ENCODE results near the gene PACSIN1.
A peak's percentile ranks its signal among the peaks of the same experiment; 100 is the strongest.

Gene PACSIN1

GRCh38 chr6:34465531-34466241, at the start of gene PACSIN1:
PACSIN1 (plus strand) TSS chr6:34466076; CDS start chr6:34526306, 60,230 bp downstream.
- DNase-seq (ENCODE audit: low spot score) = no peak

GRCh38 chr6:34416877-34417371, 49.0 kb upstream of the PACSIN1 start:
- no peak for DNase-seq (ENCODE audit: low spot score)

- no peak for DNase-seq (ENCODE audit: low spot score)
These were observed 47.5 kb upstream of the PACSIN1 start for GRCh38 chr6:34418367-34418766.

GRCh38 chr6:34423254-34423653, 42.6 kb upstream of the PACSIN1 start:
- no peak for DNase-seq (ENCODE audit: low spot score)

GRCh38 chr6:34424200-34425131, 41.4 kb upstream of the PACSIN1 start:
- no peak for DNase-seq (ENCODE audit: low spot score)

GRCh38 chr6:34425132-34425497, 40.8 kb upstream of the PACSIN1 start:
- DNase-seq (ENCODE audit: low spot score) = no peak

GRCh38 chr6:34425498-34426410, 40.1 kb upstream of the PACSIN1 start, which contains the start of gene RPS10:
RPS10 (minus strand) TSS chr6:34426069; CDS start chr6:34425221, 848 bp downstream.
- DNase-seq (ENCODE audit: low spot score) = peak; percentile 89

GRCh38 chr6:34435916-34436315, 30.0 kb upstream of the PACSIN1 start:
- DNase-seq (ENCODE audit: low spot score) = no peak

GRCh38 chr6:34436803-34437643, 28.9 kb upstream of the PACSIN1 start:
- DNase-seq (ENCODE audit: low spot score) = no peak

GRCh38 chr6:34437644-34437970, 28.3 kb upstream of the PACSIN1 start:
- DNase-seq (ENCODE audit: low spot score) = no peak

- no peak for DNase-seq (ENCODE audit: low spot score)
These were observed 27.2 kb upstream of the PACSIN1 start for GRCh38 chr6:34438705-34439104.

- no peak for DNase-seq (ENCODE audit: low spot score)
These were observed 26.4 kb upstream of the PACSIN1 start for GRCh38 chr6:34439442-34439841.

- no peak for DNase-seq (ENCODE audit: low spot score)
These were observed 24.4 kb upstream of the PACSIN1 start for GRCh38 chr6:34441526-34441925.

GRCh38 chr6:34445313-34445860, 20.5 kb upstream of the PACSIN1 start:
- no peak for DNase-seq (ENCODE audit: low spot score)

- DNase-seq (ENCODE audit: low spot score) = no peak
These were observed 18.5 kb upstream of the PACSIN1 start for GRCh38 chr6:34447386-34447785.

GRCh38 chr6:34447910-34448309, 18.0 kb upstream of the PACSIN1 start:
- DNase-seq (ENCODE audit: low spot score) = no peak

- no peak for DNase-seq (ENCODE audit: low spot score)
These were observed 14.7 kb upstream of the PACSIN1 start for GRCh38 chr6:34451192-34451591.

GRCh38 chr6:34455831-34456230, 10.0 kb upstream of the PACSIN1 start:
- no peak for DNase-seq (ENCODE audit: low spot score)

GRCh38 chr6:34457382-34457741, 8.5 kb upstream of the PACSIN1 start:
- DNase-seq (ENCODE audit: low spot score) = no peak

Measured in CD4-positive, alpha-beta T cell treated with Interleukin-6 at 100 ng/mL for 8 hours (primary cell).